HG02610 (cell line): ENCODE data around the gene ZNF44.
"Not testable (repeated sequence)": the region's sequence is repeated elsewhere in the genome, so short reads cannot be mapped to it uniquely, and the experiment has no call there.

Source experiments
- ATAC-seq: cut with Tn5 transposase; IDR thresholded peaks from one replicate; pipeline ENCODE4 v1.9.1; 2021; ENCODE audit warnings: mild to moderate bottlenecking, moderate library complexity; ENCODE audit not compliant: unreplicated experiment

ZNF44 gene

DNA sequence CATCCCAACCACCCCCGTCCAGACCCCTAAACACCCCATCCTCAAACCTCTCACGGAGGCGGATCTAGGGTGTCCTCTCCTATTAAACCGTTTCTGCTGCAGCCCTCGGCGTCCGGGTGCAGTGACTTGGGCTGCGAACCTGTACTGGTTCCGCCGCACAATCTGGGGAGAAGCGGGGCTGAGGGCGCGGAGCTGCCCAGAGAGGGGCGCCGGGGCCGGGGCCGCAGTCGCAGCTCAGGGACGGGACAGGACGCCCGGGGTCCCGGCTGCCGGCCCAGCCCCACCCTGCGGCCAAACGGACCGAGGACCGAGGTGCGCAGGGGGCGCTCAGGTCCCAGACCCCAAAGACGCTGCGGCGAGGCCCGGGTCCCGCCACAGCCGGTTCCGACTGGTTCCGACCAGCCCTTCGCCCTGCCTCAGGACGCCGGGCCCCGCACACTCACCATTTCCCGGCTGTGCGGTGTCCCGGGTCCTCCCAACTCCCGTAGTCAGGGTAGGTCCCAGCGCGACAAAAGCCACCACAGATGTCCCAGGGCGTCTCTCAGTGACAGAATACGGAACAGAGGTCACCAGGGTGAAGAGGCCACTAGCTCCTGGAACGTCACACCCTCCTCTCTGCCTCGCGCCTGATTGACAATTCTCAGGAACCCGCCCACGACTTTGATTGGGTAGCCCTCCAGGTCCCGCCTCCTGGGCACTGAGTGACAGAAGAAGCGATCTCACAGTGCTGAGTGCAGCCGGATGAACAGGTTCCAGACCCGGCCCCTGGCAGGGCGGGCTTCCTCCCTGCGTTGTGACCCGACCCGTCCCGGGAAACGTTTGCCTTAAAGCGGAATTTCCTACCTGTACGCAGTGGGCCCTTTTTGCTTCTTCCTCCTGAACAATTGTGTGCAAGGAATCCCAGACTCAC lies at the start of gene ZNF44:
Gene ZNF44, minus strand, starts transcription at position 635 of the 910 bp plus-strand sequence. Its CDS starts 189 bp downstream, at position 446.
- ATAC-seq = peak; percentile 95

DNA sequence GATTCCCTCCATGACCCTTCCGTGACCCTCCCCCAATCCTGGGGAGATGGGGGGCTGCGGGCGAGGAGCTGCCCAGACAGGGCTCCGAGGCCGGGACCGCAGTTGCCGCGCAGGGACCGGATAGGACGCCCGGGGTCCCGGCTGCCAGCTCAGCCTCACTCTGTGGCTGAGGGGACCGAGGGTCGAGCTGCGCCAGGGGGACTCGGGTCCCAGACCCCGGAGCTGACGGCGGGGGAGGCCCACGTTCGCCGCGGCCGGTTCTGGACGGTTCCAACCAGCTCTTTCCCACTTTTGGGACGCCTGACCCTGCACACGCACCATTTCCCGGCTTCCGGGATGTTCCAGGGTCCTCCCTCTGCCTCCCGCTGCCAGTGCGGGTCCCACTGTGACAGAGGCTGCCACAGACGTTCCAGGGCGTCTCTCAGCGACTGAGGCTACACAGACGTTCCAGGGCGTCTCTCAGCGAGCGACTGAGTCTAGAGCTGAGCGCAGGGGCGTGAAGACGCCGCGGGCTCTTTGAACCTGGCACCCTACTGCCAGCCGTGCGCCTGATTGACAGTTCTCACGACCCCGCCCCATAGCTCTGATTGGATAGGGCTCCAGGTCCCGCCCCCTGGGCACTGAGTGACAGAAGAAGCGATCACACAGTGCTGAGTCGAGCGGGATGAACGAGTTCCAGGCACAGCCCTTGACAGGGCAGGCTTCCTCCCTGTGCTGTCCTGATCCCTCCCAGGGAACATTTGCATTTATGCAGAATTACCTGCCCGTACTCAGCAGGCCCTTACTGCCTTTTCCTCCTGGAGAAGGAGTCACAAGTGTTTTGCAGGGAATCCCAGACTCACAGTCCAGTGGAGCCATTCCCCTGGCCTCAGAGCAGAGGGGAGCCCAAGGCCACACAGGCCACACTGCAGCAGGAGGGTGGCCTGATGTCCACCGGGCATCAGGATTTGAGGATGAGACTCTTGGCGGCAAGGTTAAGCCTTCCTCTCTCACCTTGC lies 38.8 kb upstream of the ZNF44 start, which contains the start of gene ZNF563:
Gene ZNF563, minus strand, starts transcription at position 472 of the 998 bp plus-strand sequence. Its CDS starts 151 bp downstream, at position 321.
- peak; percentile 95 for ATAC-seq

DNA sequence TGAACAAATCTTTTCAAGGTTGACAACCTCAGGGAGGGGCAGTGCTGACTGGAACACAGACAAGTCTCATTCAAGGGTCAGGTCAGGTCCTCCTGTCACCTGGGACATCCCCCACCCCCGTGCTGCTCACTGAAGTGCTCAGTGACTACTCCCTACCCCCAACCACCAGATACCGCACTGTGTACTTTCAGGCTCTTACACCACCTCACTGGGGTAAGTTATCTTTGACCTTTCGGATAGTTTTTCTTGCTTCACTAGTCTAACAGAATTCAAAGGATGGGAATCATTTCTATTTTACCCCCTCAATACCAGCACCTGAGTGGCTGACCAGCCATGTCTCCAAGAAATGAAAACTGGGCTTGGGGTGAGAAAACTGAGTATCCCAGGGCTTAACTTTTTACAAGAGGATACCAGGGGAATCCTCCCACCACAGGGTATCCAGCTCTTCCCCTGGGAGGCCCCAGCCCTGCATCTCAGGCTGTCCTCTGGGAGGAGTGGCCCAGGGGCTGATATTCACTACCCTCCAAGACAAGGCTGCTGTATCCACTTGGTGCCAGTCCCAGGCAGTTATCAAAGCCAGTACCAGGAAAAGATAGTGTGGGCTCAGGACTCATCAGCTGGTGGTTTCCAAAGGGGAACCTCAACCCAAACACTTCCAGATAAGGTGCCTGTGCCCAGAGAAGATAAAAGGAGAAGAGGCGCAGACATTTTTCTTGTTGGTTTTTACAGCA lies 36.7 kb upstream of the ZNF44 start:
- peak; percentile 46 for ATAC-seq

GRCh38 chr19:12330340-12330739 lies 35.7 kb upstream of the ZNF44 start:
- no peak for ATAC-seq

DNA sequence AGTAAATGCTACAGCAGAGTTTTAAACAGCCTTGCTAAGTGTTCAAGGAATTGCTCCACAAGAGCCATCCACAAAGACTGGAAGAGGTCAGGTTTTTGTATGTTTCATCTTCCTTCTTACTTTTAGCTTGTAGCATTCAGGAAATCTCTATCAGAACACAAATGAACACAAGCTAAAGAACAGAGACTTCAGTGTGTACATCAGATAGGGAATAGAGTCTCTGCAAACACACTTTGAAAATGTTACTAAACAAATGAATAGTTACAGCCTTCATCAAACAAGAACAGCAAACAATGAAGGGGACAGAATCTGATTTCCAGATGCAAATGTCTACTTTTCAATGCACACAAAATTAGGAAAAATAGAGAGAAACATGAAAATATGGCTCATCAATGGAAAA lies 31.0 kb upstream of the ZNF44 start:
- ATAC-seq = no peak

DNA sequence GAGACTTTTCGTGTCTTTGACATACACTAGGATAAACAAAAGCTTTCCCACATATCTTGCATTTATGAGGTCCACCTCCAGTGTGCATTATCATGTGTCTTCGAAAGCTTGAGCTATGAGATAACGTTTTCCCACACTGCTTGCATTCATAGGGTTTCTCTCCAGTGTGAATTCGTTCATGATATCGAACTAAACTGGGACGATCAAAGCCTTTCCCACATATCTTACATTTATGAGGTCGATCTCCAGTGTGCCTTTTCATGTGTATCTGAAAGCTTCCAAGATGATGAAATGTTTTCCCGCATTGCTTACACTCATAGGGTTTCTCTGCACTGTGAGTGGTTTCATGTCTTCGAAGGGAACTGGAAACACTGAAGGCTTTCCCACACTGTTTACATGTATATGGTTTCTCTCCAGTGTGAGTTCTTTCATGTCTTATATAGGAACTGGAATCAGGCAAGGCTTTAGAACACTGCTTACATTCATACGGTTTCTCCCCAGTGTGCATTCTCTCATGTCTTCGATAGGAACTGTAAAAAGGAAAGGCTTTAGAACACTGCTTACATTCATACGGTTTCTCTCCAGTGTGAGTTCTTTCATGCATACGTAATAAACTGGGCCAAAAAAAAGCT lies 24.2 kb upstream of the ZNF44 start:
- no peak for ATAC-seq

GRCh38 chr19:12314553-12314952 lies 19.9 kb upstream of the ZNF44 start:
- no peak for ATAC-seq

GRCh38 chr19:12308891-12309290 lies 14.2 kb upstream of the ZNF44 start:
- ATAC-seq = not testable (repeated sequence)

DNA sequence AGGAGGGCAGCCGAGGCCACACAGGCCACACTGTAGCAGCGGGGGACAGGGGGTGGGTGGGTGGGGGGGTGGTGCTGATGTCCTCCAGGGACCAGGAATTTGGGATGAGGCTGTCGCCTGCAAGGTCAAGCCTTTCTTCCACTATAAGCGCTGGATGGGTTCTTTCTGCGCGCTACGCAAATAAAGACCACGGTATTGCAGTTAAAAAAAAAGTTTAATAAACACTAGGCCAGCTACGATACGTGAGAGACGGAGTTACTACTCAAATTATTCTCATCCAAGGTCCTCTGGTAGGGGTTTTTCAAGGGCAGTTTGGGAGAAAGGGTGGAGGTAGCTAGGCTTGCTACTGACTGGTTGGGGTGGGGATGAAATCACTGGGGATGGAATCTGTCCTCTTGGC lies 508 bp upstream of the ZNF44 start:
- peak; percentile 10 for ATAC-seq

DNA sequence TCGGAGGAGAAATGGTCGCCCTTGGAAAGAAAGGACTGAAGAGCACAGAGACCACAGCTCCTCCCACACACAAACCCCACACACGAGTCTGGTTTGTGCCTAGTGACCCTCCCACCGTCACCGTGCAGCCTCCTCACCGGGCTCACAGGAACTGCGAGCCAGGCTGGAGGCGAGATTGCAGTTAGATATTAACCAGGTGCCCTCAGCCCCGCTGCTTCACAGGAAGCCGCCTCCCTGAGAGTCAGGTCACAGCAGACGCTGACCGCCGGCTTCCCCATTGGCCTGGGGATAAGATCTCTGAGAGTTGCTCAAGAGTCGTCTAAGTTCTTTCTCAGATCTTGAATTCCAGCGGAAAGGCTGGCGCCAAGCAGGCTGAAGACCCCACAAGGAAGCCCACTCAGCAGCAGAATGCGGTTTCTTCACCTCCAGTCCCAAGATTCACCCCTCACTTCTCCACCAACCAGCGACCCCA lies 870 bp downstream of the ZNF44 start:
- ATAC-seq = peak; percentile 32

- ATAC-seq = no peak
Measured at GRCh38 chr19:12289790-12290065, 5.0 kb downstream of the ZNF44 start.

DNA sequence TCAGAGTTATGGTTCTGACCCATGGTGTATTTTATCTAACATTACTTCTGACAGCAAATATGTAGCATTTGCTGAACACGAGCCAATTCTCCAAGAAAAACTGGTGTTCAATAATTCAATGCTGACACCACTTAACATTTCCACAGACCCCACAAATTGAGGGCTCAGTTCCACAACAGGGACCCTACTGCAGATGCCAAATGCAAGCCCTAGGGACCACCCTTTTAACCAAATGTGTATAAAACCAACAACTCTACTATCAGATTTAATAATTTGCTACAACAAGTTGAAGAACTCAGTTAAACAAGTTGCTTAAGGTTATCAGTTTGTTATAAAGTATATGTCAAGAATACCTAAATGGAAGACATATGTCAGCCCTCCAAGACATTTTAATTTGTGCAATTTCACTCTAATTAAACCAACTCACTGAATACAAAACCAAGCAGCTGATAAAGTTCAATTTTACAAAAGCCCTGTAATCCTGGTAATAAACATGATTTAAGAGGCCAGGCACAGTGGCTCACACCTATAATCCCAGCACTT lies 6.7 kb downstream of the ZNF44 start:
- ATAC-seq = no peak

DNA sequence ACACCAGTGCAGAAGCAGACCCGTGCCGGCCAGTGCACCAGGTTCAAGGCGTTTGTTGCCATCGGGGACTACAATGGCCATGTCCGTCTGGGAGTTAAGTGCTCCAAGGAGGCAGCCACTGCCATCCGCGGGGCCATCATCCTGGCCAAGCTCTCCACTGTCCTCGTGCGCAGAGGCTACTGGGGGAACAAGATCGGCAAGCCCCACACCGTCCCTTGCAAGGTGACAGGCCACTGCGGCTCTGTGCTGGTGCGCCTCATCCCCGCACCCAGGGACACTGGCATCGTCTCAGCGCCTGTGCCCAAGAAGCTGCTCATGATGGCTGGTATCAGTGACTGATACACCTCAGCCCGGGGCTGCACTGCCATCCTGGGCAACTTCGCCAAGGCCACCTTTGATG lies 10.1 kb downstream of the ZNF44 start:
- no peak for ATAC-seq

GRCh38 chr19:12284226-12284625 lies 10.5 kb downstream of the ZNF44 start:
- ATAC-seq = no peak

DNA sequence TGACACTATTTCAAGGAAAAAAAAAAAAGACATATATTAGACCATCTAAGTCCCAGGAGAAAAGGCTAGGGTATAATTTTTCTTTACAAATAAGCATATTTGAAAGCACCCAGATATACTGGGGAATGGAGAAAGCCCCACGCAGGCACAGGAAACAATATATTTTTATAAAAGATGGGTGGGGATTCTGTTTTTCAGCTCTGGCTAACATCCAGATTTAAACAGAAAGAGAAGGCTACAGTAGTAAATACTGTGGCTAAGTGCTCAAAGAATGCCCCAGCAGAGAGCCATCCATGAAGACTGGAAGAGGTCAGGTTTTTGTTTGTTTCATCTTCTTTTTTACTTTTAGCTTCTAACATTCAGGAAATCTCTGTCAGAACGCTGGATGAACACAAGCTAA lies 16.0 kb downstream of the ZNF44 start:
- ATAC-seq = no peak

DNA sequence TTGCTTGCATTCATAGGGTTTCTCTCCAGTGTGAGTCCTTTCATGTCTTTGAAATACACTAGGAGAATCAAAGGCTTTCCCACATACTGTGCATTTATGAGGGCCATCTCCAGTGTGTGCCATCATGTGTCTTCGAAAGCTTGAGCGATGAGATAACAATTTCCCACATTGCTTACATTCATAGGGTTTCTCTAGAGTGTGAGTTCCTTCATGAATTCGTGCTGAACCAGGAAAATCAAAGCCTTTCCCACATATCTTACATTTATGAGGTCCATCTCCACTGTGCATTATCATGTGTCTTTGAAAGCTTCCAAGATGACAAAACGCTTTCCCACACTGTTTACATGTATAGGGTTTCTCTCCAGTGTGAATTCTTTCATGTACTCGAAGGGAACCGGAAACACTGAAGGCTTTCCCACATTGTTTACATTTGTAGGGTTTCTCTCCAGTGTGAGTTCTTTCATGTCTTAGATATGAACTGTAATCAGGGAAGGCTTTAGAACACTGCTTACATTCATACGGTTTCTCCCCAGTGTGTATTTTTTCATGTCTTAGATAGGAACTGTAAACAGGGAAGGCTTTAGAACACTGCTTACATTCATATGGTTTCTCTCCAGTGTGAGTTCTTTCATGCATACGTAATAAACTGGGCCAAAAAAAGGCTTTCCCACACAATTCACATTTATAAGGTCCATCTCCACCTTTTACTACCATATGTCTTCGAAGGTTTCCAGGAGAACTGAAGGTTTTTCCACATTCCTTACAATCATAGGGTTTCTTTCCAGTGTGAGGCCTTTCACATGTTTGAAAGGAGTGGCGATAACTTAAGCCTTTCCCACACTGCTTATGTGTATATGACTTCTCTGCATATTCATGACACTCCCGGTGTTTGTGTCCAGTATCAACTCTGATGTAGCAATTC lies 21.4 kb downstream of the ZNF44 start:
- no peak for ATAC-seq

GRCh38 chr19:12272386-12272785 lies 22.3 kb downstream of the ZNF44 start:
- ATAC-seq = no peak

DNA sequence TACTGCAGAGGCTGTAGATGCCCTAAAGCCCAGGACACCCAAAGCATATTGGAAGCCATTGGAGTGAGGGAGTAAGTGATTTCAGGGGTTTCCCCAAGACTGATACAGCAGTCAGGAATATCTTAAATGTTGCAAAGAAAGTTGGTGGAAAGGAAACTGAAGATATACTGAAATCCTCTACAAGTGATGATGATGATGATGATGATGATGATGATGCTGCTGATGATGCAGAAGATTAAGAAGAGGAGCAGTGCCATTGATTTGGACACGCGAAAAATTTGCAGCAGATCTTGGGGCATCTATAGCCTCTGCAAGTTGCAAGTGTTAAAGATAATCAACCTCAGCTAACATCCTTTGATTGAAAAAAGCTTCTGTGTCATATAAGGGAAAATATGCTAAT lies 23.8 kb downstream of the ZNF44 start:
- ATAC-seq = no peak
